GM06990 (cell line): ENCODE data around the gene DCANP1.

Experiments
- DNase-seq: peaks from one replicate; pipeline ENCODE4 v3.0.0-alpha.2; 2011; ENCODE audit not compliant: insufficient read length; ENCODE audit errors: extremely low read depth
- H3K27me3 ChIP-seq: replicated peaks from 2 replicates; pipeline ENCODE4 v1.6.0; 2011; ENCODE audit warnings: low read length; ENCODE audit not compliant: control insufficient read depth, insufficient read depth
- H3K36me3 ChIP-seq: 2 replicates; pipeline ENCODE4 v1.5.1; 2011; ENCODE audit warnings: low read length; ENCODE audit not compliant: control insufficient read depth, insufficient read depth
- H3K4me3 ChIP-seq: replicated peaks from 2 replicates; pipeline ENCODE4 v1.5.1; 2011; ENCODE audit warnings: low read depth, mild to moderate bottlenecking, control low read depth, low read length
- TF ChIP-seq, protein P1 (sequence below): IDR thresholded peaks from 2 replicates; pipeline ENCODE4 v1.5.1; 2011; ENCODE audit warnings: low read length, control low read depth, mild to moderate bottlenecking, inconsistent platforms; ENCODE audit not compliant: insufficient read depth, poor library complexity, severe bottlenecking

DCANP1 gene

DNA sequence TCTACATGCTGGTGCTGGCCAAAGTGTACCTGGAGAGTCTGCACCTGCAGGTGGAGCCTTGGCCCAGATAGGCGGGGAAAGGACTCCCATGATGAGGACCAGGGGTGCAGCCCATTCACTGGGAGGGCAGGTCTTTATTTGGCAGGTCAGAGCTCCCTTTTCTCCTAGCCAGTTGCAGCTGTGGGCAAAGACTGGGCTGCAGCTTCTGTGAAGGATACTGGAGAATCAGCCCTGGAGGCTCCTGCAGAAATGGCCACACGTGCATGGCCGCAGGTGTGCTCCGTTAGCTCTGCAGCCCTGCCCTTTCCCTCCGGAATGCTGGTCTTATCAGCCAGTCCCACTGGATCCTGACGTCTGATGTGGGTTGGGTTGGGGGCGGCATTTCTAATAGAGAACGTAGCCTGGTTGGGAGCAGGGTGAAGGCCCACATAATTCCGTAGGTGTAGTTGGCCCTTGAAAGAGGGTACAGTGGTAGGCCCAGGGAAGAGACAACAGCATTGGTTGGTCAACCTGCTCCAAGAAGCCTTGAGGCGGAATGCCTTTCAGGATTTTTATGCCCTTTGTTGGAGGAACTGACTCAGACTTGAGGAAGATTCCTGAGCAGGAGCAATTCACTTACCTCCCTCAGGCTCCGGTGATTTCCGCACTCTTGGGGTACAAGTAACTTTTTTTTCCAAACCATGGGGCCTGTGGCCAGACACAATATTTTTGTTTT lies 27.0 kb upstream of the DCANP1 start:
- TF ChIP-seq, protein P1, sequence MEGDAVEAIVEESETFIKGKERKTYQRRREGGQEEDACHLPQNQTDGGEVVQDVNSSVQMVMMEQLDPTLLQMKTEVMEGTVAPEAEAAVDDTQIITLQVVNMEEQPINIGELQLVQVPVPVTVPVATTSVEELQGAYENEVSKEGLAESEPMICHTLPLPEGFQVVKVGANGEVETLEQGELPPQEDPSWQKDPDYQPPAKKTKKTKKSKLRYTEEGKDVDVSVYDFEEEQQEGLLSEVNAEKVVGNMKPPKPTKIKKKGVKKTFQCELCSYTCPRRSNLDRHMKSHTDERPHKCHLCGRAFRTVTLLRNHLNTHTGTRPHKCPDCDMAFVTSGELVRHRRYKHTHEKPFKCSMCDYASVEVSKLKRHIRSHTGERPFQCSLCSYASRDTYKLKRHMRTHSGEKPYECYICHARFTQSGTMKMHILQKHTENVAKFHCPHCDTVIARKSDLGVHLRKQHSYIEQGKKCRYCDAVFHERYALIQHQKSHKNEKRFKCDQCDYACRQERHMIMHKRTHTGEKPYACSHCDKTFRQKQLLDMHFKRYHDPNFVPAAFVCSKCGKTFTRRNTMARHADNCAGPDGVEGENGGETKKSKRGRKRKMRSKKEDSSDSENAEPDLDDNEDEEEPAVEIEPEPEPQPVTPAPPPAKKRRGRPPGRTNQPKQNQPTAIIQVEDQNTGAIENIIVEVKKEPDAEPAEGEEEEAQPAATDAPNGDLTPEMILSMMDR: no peak
- Histone ChIP-seq H3K4me3 (no peak overlapping the region), H3K27me3 (peaks cover 2% of the 10 kb centered on the region), H3K36me3 (no peaks in the 10 kb centered on the region)
- no peak for DNase-seq

- TF ChIP-seq, protein P1: no peak
Measured at GRCh38 chr5:135472141-135472540, 25.0 kb upstream of the DCANP1 start.

GRCh38 chr5:135471726-135472125 lies 24.6 kb upstream of the DCANP1 start:
- H3K27me3 ChIP-seq: peaks cover 2% of the 10 kb centered on the region
- no peak for DNase-seq
- TF ChIP-seq, protein P1: no peak
- H3K4me3 ChIP-seq: no peak overlapping the region
- H3K36me3 ChIP-seq: no peaks in the 10 kb centered on the region

More at GRCh38 chr5:135472141-135472540, 25.0 kb upstream of the DCANP1 start:
- no peak for DNase-seq
- Histone ChIP-seq H3K36me3 (no peaks in the 10 kb centered on the region), H3K4me3 (no peak overlapping the region), H3K27me3 (peaks cover 2% of the 10 kb centered on the region)

DNA sequence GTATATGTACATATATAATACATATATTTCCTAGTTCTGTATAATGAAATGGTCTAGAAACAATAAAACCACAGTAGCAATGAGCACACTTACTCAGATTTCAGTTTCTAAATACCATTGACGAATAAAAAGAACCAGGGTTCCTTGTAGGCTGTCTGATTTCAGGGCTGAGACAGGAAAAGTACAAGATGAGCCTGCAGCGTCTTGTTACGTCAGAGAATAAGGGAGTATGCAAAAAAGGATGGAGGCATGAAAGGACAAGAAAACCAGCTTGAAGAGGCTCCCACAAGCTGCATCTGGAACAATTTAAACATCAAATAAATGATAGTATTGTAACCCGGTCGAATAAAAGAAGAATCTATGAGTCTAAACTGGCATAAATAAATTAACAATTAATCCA lies 22.8 kb upstream of the DCANP1 start:
- Histone ChIP-seq H3K27me3 (peaks cover 4% of the 10 kb centered on the region), H3K4me3 (no peak overlapping the region), H3K36me3 (no peaks in the 10 kb centered on the region)
- TF ChIP-seq, protein P1: no peak
- DNase-seq: no peak

- no peaks in the 10 kb centered on the region for H3K36me3 ChIP-seq
- no peak for DNase-seq
- H3K27me3 ChIP-seq: peaks cover 4% of the 10 kb centered on the region
- no peak overlapping the region for H3K4me3 ChIP-seq
- TF ChIP-seq, protein P1: no peak
Measured at GRCh38 chr5:135468541-135468940, 21.4 kb upstream of the DCANP1 start.
